CD14-positive monocyte (primary cell): ENCODE measurements around the gene ANKLE2. TPM values are rescaled to one million over a fixed set of nuclear protein-coding genes. Genes with fewer than 3 reads are reported as not detected.

Experiments
- DNase-seq, 3 donors: peaks; one replicate each; pipeline ENCODE4 v3.0.0-alpha.2; 2011 to 2022
- H2AFZ ChIP-seq: 2 replicates; pipeline ENCODE4 v1.6.0; 2012; ENCODE audit warnings: mild to moderate bottlenecking, low read depth, low read length, inconsistent platforms; ENCODE audit not compliant: insufficient read depth, poor library complexity, severe bottlenecking
- H3K27ac ChIP-seq, 2 donors: 1 replicate in 1 of 2; 2 replicates in 1 of 2; pipeline ENCODE4 v1.5.1; 2012 to 2013; ENCODE audit warnings: low read length in 2 of 2, control low read depth in 1 of 2, inconsistent platforms in 1 of 2, low read depth in 1 of 2, mild to moderate bottlenecking in 1 of 2
- H3K27me3 ChIP-seq, 2 donors: one replicate each; pipeline versions ENCODE4 v1.6.0 to v1.6.1; 2011 to 2013; ENCODE audit warnings: low read length in 2 of 2; ENCODE audit not compliant: control insufficient read depth in 2 of 2, insufficient read depth in 2 of 2
- H3K36me3 ChIP-seq, 2 donors: replicated peaks in 1 of 2; 1 replicate in 1 of 2; 2 replicates in 1 of 2; pipeline versions ENCODE4 v1.5.1 to v1.6.1; 2012 to 2013; ENCODE audit warnings: low read length in 2 of 2, control low read depth in 1 of 2, inconsistent platforms in 1 of 2, mild to moderate bottlenecking in 1 of 2; ENCODE audit not compliant: insufficient read depth in 2 of 2, control insufficient read depth in 1 of 2
- H3K4me1 ChIP-seq, 2 donors: 1 replicate in 1 of 2; 2 replicates in 1 of 2; pipeline versions ENCODE4 v1.5.1 to v1.6.1; 2012 to 2013; ENCODE audit warnings: low read length in 2 of 2, control low read depth in 1 of 2, inconsistent platforms in 1 of 2, mild to moderate bottlenecking in 1 of 2, moderate library complexity in 1 of 2; ENCODE audit not compliant: insufficient read depth in 2 of 2, control insufficient read depth in 1 of 2
- H3K4me2 ChIP-seq: replicated peaks from 2 replicates; pipeline ENCODE3; 2012; ENCODE audit warnings: low read length, moderate library complexity, mild to moderate bottlenecking; ENCODE audit not compliant: poor library complexity, severe bottlenecking; ENCODE audit errors: extremely low read depth
- H3K4me3 ChIP-seq, 3 experiments: fragments of 200-600 bp in 1 of 3; sonication (generic) in 1 of 3; replicated peaks in 1 of 3; 1 replicate in 2 of 3; 2 replicates in 1 of 3; pipeline ENCODE4 v1.5.1; 2011 to 2013; ENCODE audit warnings: low read length in 3 of 3, mild to moderate bottlenecking in 3 of 3, control low read depth in 2 of 3, low read depth in 2 of 3, inconsistent platforms in 1 of 3, moderate library complexity in 1 of 3
- H3K79me2 ChIP-seq: 2 replicates; pipeline ENCODE4 v1.6.0; 2012; ENCODE audit warnings: mild to moderate bottlenecking, control low read depth, inconsistent platforms, low read length, moderate library complexity; ENCODE audit not compliant: insufficient read depth
- H3K9ac ChIP-seq: 2 replicates; pipeline ENCODE4 v1.6.0; 2017; ENCODE audit warnings: low read length, mild to moderate bottlenecking; ENCODE audit not compliant: insufficient read depth, poor library complexity, severe bottlenecking
- H3K9me3 ChIP-seq, 2 donors: replicated peaks in 1 of 2; 1 replicate in 1 of 2; 2 replicates in 1 of 2; pipeline versions ENCODE4 v1.5.1 to v1.6.1; 2012 to 2013; ENCODE audit warnings: low read length in 2 of 2, control low read depth in 1 of 2; ENCODE audit not compliant: control insufficient read depth in 1 of 2, insufficient read depth in 1 of 2
- H4K20me1 ChIP-seq: 2 replicates; pipeline ENCODE4 v1.6.0; 2012; ENCODE audit warnings: mild to moderate bottlenecking, low read length, control low read depth, moderate library complexity; ENCODE audit not compliant: insufficient read depth
- H3K27ac Mint-ChIP-seq, 7 donors: one replicate each; pipeline ENCODE4 v1.8.0; 2020; ENCODE audit warnings: mild to moderate bottlenecking in 7 of 7, mixed read lengths in 7 of 7, moderate library complexity in 6 of 7, inconsistent platforms in 2 of 7
- H3K27me3 Mint-ChIP-seq, 3 donors: one replicate each; pipeline ENCODE4 v1.8.0; 2021 to 2022; ENCODE audit warnings: low read depth in 3 of 3, mild to moderate bottlenecking in 3 of 3, mixed read lengths in 3 of 3, moderate library complexity in 3 of 3, inconsistent platforms in 1 of 3
- H3K36me3 Mint-ChIP-seq, 2 donors: one replicate each; pipeline ENCODE4 v1.8.0; 2020; ENCODE audit warnings: mixed read lengths in 2 of 2, inconsistent platforms in 1 of 2, mild to moderate bottlenecking in 1 of 2
- H3K4me1 Mint-ChIP-seq: one replicate; pipeline ENCODE4 v1.8.0; 2020; ENCODE audit warnings: mild to moderate bottlenecking, mixed read lengths
- H3K4me3 Mint-ChIP-seq, 2 donors: one replicate each; pipeline ENCODE4 v1.8.0; 2020; ENCODE audit warnings: mild to moderate bottlenecking in 2 of 2, mixed read lengths in 2 of 2, moderate library complexity in 1 of 2
- H3K9me3 Mint-ChIP-seq, 7 donors: one replicate each; pipeline ENCODE4 v1.8.0; 2020 to 2022; ENCODE audit warnings: mixed read lengths in 7 of 7, mild to moderate bottlenecking in 6 of 7, moderate library complexity in 6 of 7, inconsistent platforms in 2 of 7
- WGBS: methylation state at CpG from one replicate; pipeline ENCODE4 v1.1.5; 2013; ENCODE audit warnings: missing lambda C conversion rate; ENCODE audit not compliant: insufficient coverage; 5-methylcytosine and 5-hydroxymethylcytosine counted together
- intact Hi-C, 2 donors: fragments of 100-400 bp; cut with micrococcal nuclease; formaldehyde crosslinking; loops; one replicate each; pipeline versions ENCODE4 v1.15.0 to v1.15.1; 2023
- polyA plus RNA-seq, 3 donors: library from polyadenylated mRNA; depleted of rRNA in 1 of 3; unstranded in 2 of 3; stranded (reverse) in 1 of 3; fragments of 300-500 nt in 2 of 3; fragments of >200 nt in 1 of 3; fragmentation: Illumina TruSeq in 2 of 3; gene quantifications; 1 replicate in 2 of 3; 2 replicates in 1 of 3; pipeline ENCODE4 v1.2.3, GENCODE V29; 2012 to 2021
- TF ChIP-seq, protein P1 (sequence below): fragments of 200-600 bp; IDR thresholded peaks from one replicate; pipeline ENCODE4 v1.8.0; 2022; ENCODE audit warnings: antibody characterized with exemption, mild to moderate bottlenecking

ANKLE2 gene
- polyA plus RNA-seq, 3 donors = 10.1 to 88.4 (median 15.0) TPM

- TF ChIP-seq, protein P1, sequence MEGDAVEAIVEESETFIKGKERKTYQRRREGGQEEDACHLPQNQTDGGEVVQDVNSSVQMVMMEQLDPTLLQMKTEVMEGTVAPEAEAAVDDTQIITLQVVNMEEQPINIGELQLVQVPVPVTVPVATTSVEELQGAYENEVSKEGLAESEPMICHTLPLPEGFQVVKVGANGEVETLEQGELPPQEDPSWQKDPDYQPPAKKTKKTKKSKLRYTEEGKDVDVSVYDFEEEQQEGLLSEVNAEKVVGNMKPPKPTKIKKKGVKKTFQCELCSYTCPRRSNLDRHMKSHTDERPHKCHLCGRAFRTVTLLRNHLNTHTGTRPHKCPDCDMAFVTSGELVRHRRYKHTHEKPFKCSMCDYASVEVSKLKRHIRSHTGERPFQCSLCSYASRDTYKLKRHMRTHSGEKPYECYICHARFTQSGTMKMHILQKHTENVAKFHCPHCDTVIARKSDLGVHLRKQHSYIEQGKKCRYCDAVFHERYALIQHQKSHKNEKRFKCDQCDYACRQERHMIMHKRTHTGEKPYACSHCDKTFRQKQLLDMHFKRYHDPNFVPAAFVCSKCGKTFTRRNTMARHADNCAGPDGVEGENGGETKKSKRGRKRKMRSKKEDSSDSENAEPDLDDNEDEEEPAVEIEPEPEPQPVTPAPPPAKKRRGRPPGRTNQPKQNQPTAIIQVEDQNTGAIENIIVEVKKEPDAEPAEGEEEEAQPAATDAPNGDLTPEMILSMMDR = no peak
- no peaks in the 10 kb centered on the region for H3K9me3 ChIP-seq
- H3K36me3 Mint-ChIP-seq = peaks cover 95 to 100% of the 10 kb centered on the region in 2 donors
- peaks cover 91 to 100% of the 10 kb centered on the region in 2 donors for H3K36me3 ChIP-seq
- H3K4me3 Mint-ChIP-seq = no peak overlapping the region
- H3K4me1 ChIP-seq = no peaks in the 10 kb centered on the region
- H2AFZ ChIP-seq = no peak overlapping the region
- no peak overlapping the region for H3K27ac ChIP-seq
- peaks cover 29% of the 10 kb centered on the region for H3K79me2 ChIP-seq
- H3K4me1 Mint-ChIP-seq = no peaks in the 10 kb centered on the region
- H3K27ac Mint-ChIP-seq = no peak overlapping the region
- H3K9ac ChIP-seq = no peak overlapping the region
- peaks cover 0 to 3% (median 0%) of the 10 kb centered on the region in 3 donors for H3K27me3 Mint-ChIP-seq
- intact Hi-C loops = no loop called here
- H3K4me2 ChIP-seq = no peak overlapping the region
- H3K27me3 ChIP-seq = no peaks in the 10 kb centered on the region
- 100% methylated on average over 8 of the region's 11 CpGs for WGBS
- DNase-seq = no peak
- H4K20me1 ChIP-seq = peaks cover 47% of the 10 kb centered on the region
- peaks cover 0 to 2% (median 0%) of the 10 kb centered on the region in 7 donors for H3K9me3 Mint-ChIP-seq
- H3K4me3 ChIP-seq = no peak overlapping the region
These were observed 21.0 kb downstream of the ANKLE2 start for GRCh38 chr12:132740652-132741051.

DNA sequence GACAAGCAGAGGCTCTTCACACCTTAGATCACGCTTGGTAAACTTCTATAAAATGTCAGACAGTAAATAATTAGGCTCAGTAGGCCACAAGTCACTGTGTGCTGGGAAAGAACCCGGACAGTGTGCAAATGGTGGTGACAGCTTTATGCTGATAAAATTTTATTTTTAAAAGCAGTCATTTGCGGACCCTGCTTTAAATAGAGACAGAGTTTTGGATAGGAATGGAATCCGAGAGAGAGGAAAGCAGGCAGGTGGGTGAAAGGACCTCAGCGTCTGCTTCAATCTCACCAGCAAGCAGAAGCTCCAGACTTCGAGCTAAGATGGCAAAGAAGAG is 21.4 kb downstream of the ANKLE2 start:
- H2AFZ ChIP-seq = no peak overlapping the region
- no peak overlapping the region for H3K4me2 ChIP-seq
- WGBS = 95% methylated on average over 5 of the region's 6 CpGs
- no peak overlapping the region for H3K4me3 ChIP-seq
- Mint-ChIP-seq H3K9me3 (peaks cover 0 to 2% (median 0%) of the 10 kb centered on the region in 7 donors), H3K36me3 (peaks cover 95 to 100% of the 10 kb centered on the region in 2 donors), H3K27me3 (peaks cover 0 to 3% (median 0%) of the 10 kb centered on the region in 3 donors), H3K4me3 (no peak overlapping the region), H3K27ac (no peak overlapping the region), H3K4me1 (no peaks in the 10 kb centered on the region)
- no peaks in the 10 kb centered on the region for H3K9me3 ChIP-seq
- H3K36me3 ChIP-seq = peaks cover 91 to 100% of the 10 kb centered on the region in 2 donors
- DNase-seq = no peak
- H3K4me1 ChIP-seq = no peaks in the 10 kb centered on the region
- H3K79me2 ChIP-seq = peaks cover 25% of the 10 kb centered on the region
- intact Hi-C loops = no loop called here
- H4K20me1 ChIP-seq = peaks cover 43% of the 10 kb centered on the region
- H3K27me3 ChIP-seq = no peaks in the 10 kb centered on the region
- no peak overlapping the region for H3K27ac ChIP-seq
- TF ChIP-seq, protein P1 = no peak
- H3K9ac ChIP-seq = no peak overlapping the region
